Measurements from ENCODE around the gene PSMG3.

PSMG3 gene

DNA sequence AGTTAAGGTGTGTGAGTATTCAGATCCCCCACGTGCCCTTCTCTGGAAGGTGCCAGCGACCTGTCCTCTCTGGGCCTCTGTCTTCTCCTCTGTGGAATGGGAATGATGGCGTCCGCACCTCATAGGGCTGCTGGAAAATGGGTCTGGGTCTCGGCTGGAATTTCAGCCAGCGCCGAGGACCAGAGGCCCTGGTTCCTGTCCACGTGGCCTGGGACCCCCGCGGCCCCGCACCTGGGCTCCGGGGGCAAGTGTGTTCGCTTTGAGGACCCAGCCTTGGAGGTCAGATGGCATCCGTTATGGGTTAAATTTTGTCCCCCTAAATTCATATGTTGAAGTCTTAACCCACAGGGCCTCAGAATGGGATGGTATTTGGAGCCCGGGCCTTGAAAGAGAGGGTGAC lies 32.6 kb upstream of the PSMG3 start:
- H3K9me3 ChIP-seq (ENCODE audit: insufficient read depth, low read length): peaks cover 4% of the 10 kb centered on the region; the same call in 1 of the 2 replicates
- no peaks in the 10 kb centered on the region for H3K27me3 ChIP-seq (ENCODE audit: insufficient read depth, insufficient read length)
- H3K36me3 ChIP-seq (ENCODE audit: insufficient read depth, insufficient read length, low read length): no peaks in the 10 kb centered on the region
- DNase-seq (ENCODE audit: low read depth, low spot score): no peak
- no peak overlapping the region for H3K9ac ChIP-seq (ENCODE audit: insufficient read length, low read depth)
- H3K4me3 ChIP-seq (ENCODE audit: insufficient read length, low read depth): no peak overlapping the region
- TF ChIP-seq ZNF274 (IDR thresholded peaks at IDR 0.05; ENCODE audit: low read depth, low read length) (no peak), SUZ12 (IDR thresholded peaks at IDR 0.05; ENCODE audit: extremely low read depth, insufficient read depth, insufficient read length) (no peak), YY1 (IDR thresholded peaks at IDR 0.05; ENCODE audit: insufficient read depth, insufficient read length) (no peak)
- H3K4me1 ChIP-seq (ENCODE audit: insufficient read depth, insufficient read length): peaks cover 5% of the 10 kb centered on the region

DNA sequence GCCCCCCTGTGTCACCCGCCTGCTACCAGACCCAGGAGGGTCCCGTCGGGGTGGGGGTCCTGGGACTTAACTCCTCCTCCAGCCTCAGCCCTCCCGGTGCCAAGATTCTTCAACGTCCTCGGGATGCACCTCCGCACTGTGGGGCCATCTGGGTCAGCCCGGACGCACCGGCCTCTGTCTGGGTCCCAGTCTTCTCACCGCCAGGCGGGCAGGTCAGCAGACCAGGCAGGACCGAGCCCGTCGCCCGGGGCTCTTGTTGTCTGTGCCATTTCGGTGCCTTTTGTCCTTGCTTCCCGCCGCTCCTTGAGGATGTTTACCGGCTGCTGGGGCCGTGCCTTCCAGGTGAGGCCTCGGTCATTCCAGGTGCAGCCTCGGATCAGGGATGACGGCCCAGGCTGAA lies 32.1 kb upstream of the PSMG3 start:
- DNase-seq (ENCODE audit: low read depth, low spot score): no peak
- H3K9ac ChIP-seq (ENCODE audit: insufficient read length, low read depth): no peak overlapping the region

DNA sequence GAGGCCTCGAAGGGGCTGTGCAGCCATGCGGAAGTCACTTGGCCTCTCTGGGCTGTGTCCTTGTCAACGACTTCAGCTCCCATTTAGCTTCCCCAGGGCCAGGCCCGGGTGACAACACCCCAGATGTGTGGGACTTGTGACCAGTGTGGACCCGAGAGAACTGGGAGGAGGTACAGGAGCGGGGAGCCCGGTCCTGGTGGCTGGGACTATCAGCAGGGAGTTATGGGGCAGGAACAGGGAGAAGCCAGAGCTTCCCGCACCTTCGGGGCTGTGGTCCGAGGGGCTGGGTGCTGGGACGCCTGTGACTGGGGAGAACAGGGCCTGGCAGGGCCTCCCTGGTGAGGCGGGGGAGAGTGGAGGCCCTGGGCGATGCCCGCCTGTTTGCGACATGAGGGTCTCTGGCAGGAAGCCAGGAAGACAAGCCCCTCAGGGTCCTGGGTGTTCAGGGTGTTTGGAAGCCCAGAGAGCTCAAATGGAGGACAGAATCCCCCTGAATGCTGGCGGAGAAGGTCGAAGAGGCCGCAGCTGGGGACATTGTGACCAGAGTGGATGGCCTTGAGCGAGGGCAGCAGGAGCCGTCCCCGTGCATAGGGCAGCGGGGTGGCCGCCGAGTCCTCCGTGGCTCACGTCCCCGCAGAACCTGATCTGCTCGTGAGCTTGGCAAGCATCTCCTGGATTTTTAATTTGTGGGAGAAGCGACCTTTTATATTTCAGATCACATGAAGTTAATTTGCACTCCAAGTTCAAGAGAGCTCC lies 30.0 kb upstream of the PSMG3 start:
- no peak overlapping the region for H3K9ac ChIP-seq (ENCODE audit: insufficient read length, low read depth)
- peaks cover 4% of the 10 kb centered on the region; the same call in 1 of the 2 replicates for H3K9me3 ChIP-seq (ENCODE audit: insufficient read depth, low read length)
- peaks cover 5% of the 10 kb centered on the region for H3K4me1 ChIP-seq (ENCODE audit: insufficient read depth, insufficient read length)
- no peak for TF ChIP-seq SUZ12 (IDR thresholded peaks at IDR 0.05; ENCODE audit: extremely low read depth, insufficient read depth, insufficient read length)
- no peak for TF ChIP-seq YY1 (IDR thresholded peaks at IDR 0.05; ENCODE audit: insufficient read depth, insufficient read length)
- no peak for TF ChIP-seq ZNF274 (IDR thresholded peaks at IDR 0.05; ENCODE audit: low read depth, low read length)
- no peak for DNase-seq (ENCODE audit: low read depth, low spot score)
- peaks cover 5% of the 10 kb centered on the region for H3K27me3 ChIP-seq (ENCODE audit: insufficient read depth, insufficient read length)
- H3K36me3 ChIP-seq (ENCODE audit: insufficient read depth, insufficient read length, low read length): no peaks in the 10 kb centered on the region
- no peak overlapping the region for H3K4me3 ChIP-seq (ENCODE audit: insufficient read length, low read depth)

More for the DNA sequence above, 32.1 kb upstream of the PSMG3 start:
- no peaks in the 10 kb centered on the region for H3K36me3 ChIP-seq (ENCODE audit: insufficient read depth, insufficient read length, low read length)
- peaks cover 4% of the 10 kb centered on the region; the same call in 1 of the 2 replicates for H3K9me3 ChIP-seq (ENCODE audit: insufficient read depth, low read length)
- no peak overlapping the region for H3K4me3 ChIP-seq (ENCODE audit: insufficient read length, low read depth)
- no peak for TF ChIP-seq SUZ12 (IDR thresholded peaks at IDR 0.05; ENCODE audit: extremely low read depth, insufficient read depth, insufficient read length)
- no peak for TF ChIP-seq YY1 (IDR thresholded peaks at IDR 0.05; ENCODE audit: insufficient read depth, insufficient read length)
- TF ChIP-seq ZNF274 (IDR thresholded peaks at IDR 0.05; ENCODE audit: low read depth, low read length): no peak
- no peaks in the 10 kb centered on the region for H3K27me3 ChIP-seq (ENCODE audit: insufficient read depth, insufficient read length)
- H3K4me1 ChIP-seq (ENCODE audit: insufficient read depth, insufficient read length): peaks cover 5% of the 10 kb centered on the region

DNA sequence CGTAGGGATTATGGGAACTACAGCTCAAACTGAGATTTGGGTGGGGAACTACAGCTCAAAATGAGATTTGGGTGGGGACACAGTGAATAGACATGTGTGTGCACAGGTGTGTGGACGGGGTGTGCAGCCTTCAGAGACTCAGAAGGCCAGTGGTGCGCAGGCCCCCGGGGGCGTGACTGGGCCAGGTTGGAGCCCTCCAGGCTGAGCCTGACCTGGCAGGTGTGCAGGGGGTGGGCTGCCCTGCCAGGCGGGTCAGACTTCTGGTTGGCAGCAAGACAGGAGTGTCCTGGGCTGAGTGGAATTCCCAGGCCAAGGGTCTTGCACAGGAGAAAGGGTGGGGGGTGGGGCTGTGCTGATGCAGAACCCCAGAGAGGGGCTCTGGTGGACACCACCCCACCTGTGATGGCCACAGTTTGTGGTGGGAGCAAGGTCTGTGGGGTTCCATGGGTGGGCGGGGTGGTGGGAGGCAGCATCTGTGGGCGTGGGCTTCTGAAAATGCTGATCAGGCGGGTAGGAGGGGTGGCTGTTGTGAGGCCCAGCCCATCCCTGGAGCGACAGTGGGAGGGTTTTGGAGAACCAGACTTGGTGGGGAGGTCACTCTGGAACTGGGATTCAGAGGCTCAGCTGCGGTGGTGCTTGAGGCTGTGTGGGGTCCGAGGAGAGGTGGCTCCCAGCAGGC lies 29.3 kb upstream of the PSMG3 start:
- no peak overlapping the region for H3K9ac ChIP-seq (ENCODE audit: insufficient read length, low read depth)
- H3K27me3 ChIP-seq (ENCODE audit: insufficient read depth, insufficient read length): peaks cover 5% of the 10 kb centered on the region
- TF ChIP-seq ZNF274 (IDR thresholded peaks at IDR 0.05; ENCODE audit: low read depth, low read length): no peak
- no peak for TF ChIP-seq YY1 (IDR thresholded peaks at IDR 0.05; ENCODE audit: insufficient read depth, insufficient read length)
- TF ChIP-seq SUZ12 (IDR thresholded peaks at IDR 0.05; ENCODE audit: extremely low read depth, insufficient read depth, insufficient read length): no peak
- no peaks in the 10 kb centered on the region for H3K36me3 ChIP-seq (ENCODE audit: insufficient read depth, insufficient read length, low read length)
- H3K4me1 ChIP-seq (ENCODE audit: insufficient read depth, insufficient read length): peaks cover 5% of the 10 kb centered on the region
- no peak for DNase-seq (ENCODE audit: low read depth, low spot score)
- H3K4me3 ChIP-seq (ENCODE audit: insufficient read length, low read depth): no peak overlapping the region
- H3K9me3 ChIP-seq (ENCODE audit: insufficient read depth, low read length): peaks cover 4% of the 10 kb centered on the region; the same call in 1 of the 2 replicates

DNA sequence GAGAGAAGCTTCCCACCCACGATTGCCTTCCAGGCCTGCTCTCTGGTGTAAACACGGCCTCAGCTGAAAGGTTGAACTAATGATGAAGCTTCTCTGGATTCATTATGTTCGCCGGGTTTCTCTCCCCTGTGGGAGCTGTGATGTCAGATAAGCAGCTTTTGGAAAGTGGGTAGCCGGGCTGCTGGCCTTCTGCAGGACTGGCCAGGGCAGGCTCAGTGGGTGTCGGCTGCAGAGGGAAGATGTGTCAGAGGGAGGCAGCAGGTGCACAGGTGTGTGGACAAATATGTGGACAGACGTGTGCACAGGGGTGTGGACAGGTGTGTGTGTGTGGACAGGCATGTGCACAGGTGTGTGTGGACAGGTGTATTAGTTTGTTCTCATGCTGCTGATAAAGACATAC lies 28.5 kb upstream of the PSMG3 start:
- Histone ChIP-seq H3K9ac (ENCODE audit: insufficient read length, low read depth) (no peak overlapping the region), H3K36me3 (ENCODE audit: insufficient read depth, insufficient read length, low read length) (no peaks in the 10 kb centered on the region), H3K4me3 (ENCODE audit: insufficient read length, low read depth) (no peak overlapping the region), H3K27me3 (ENCODE audit: insufficient read depth, insufficient read length) (peaks cover 5% of the 10 kb centered on the region), H3K4me1 (ENCODE audit: insufficient read depth, insufficient read length) (peaks cover 5% of the 10 kb centered on the region), H3K9me3 (ENCODE audit: insufficient read depth, low read length) (peaks cover 4% of the 10 kb centered on the region; the same call in 1 of the 2 replicates)
- no peak for DNase-seq (ENCODE audit: low read depth, low spot score)
- TF ChIP-seq YY1 (IDR thresholded peaks at IDR 0.05; ENCODE audit: insufficient read depth, insufficient read length): no peak
- TF ChIP-seq SUZ12 (IDR thresholded peaks at IDR 0.05; ENCODE audit: extremely low read depth, insufficient read depth, insufficient read length): no peak
- no peak for TF ChIP-seq ZNF274 (IDR thresholded peaks at IDR 0.05; ENCODE audit: low read depth, low read length)

DNA sequence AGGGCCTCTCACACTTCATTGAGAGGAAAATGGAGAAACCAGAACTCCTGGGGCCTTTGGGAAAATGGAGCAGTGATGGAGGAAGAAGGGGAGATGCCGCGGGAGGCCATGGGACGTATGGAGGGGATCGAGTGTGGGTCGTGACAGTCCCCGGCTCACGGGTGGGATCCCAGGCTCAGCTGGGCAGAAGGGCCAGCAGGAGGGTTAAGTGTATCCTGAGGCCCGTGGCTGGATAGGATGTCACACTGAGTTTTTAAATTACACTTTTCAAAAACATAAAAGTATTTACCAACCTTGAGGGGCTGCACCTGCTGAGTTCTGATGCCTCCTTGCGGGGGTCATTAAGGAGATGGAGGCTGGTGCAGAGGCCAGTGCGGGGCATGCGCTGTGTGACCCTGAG lies 28.0 kb upstream of the PSMG3 start:
- Histone ChIP-seq H3K4me3 (ENCODE audit: insufficient read length, low read depth) (no peak overlapping the region), H3K27me3 (ENCODE audit: insufficient read depth, insufficient read length) (peaks cover 5% of the 10 kb centered on the region), H3K36me3 (ENCODE audit: insufficient read depth, insufficient read length, low read length) (no peaks in the 10 kb centered on the region), H3K9me3 (ENCODE audit: insufficient read depth, low read length) (peaks cover 4% of the 10 kb centered on the region; the same call in 1 of the 2 replicates), H3K9ac (ENCODE audit: insufficient read length, low read depth) (no peak overlapping the region), H3K4me1 (ENCODE audit: insufficient read depth, insufficient read length) (peaks cover 5% of the 10 kb centered on the region)
- no peak for TF ChIP-seq YY1 (IDR thresholded peaks at IDR 0.05; ENCODE audit: insufficient read depth, insufficient read length)
- no peak for DNase-seq (ENCODE audit: low read depth, low spot score)

DNA sequence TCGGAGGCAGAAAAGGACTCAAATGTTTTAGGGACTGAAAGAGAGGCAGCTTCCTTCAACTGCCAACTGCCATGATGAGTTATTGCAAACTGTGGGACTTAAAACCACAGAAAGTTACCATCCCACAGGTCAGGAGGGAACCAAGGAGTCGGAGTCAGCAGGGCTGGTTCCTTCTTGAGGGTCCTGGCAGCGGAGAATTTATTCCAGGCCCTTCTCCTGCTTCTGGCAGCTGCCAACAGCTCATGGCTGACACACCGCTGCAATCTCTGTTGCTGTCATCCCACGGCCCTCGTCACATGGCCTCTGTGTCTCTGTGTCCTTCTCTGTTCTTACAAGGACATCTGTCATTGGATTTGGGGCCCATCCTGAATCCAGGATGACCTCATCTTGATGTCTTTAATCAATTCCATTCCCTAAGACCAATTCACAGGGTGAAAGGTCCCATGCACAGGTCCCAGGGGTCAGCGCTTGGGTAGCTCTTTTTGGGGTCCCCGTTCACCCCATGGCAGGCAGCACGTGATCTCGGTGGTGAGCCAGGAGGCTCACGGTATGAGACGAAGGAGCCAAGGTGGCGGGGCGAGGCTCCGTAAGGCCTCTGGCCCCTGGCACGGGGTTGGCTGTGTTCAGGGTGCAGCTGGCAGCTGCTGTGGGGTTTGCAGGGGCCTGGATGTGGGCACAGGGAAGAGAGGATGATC lies 27.4 kb upstream of the PSMG3 start:
- TF ChIP-seq YY1 (IDR thresholded peaks at IDR 0.05; ENCODE audit: insufficient read depth, insufficient read length): no peak
- TF ChIP-seq ZNF274 (IDR thresholded peaks at IDR 0.05; ENCODE audit: low read depth, low read length): no peak
- TF ChIP-seq SUZ12 (IDR thresholded peaks at IDR 0.05; ENCODE audit: extremely low read depth, insufficient read depth, insufficient read length): no peak
- Histone ChIP-seq H3K9me3 (ENCODE audit: insufficient read depth, low read length) (peaks cover 4% of the 10 kb centered on the region; the same call in 1 of the 2 replicates), H3K9ac (ENCODE audit: insufficient read length, low read depth) (no peak overlapping the region), H3K4me1 (ENCODE audit: insufficient read depth, insufficient read length) (peaks cover 5% of the 10 kb centered on the region), H3K36me3 (ENCODE audit: insufficient read depth, insufficient read length, low read length) (no peaks in the 10 kb centered on the region), H3K27me3 (ENCODE audit: insufficient read depth, insufficient read length) (peaks cover 5% of the 10 kb centered on the region), H3K4me3 (ENCODE audit: insufficient read length, low read depth) (no peak overlapping the region)
- no peak for DNase-seq (ENCODE audit: low read depth, low spot score)

All from NT2/D1 (cell line).